HG03135 (cell line): ENCODE results near the gene OR2L13.
"Not testable (repeated sequence)": the region's sequence is repeated elsewhere in the genome, so short reads cannot be mapped to it uniquely, and the experiment has no call there.

ENCODE experiments used
- ATAC-seq: cut with Tn5 transposase; IDR thresholded peaks from one replicate; pipeline ENCODE4 v1.9.1; 2021; ENCODE audit warnings: mild to moderate bottlenecking, moderate library complexity; ENCODE audit not compliant: unreplicated experiment

The OR2L13 gene

GRCh38 chr1:248094884-248095283, at the start of gene OR2L13:
Gene OR2L13 (plus strand): TSS chr1:248095184. CDS start chr1:248099376, 4,192 bp downstream.
- ATAC-seq, result no peak

GRCh38 chr1:248045209-248045608, 49.8 kb upstream of the OR2L13 start:
- ATAC-seq, result no peak

GRCh38 chr1:248046536-248046935, 48.4 kb upstream of the OR2L13 start, which contains the start of gene OR2L3:
Gene OR2L3 (plus strand): TSS chr1:248046836. CDS start chr1:248060682, 13,846 bp downstream.
- ATAC-seq, result no peak

GRCh38 chr1:248047008-248047407, 48.0 kb upstream of the OR2L13 start:
- ATAC-seq, result no peak

GRCh38 chr1:248054671-248055070, 40.3 kb upstream of the OR2L13 start:
- ATAC-seq, result no peak

GRCh38 chr1:248055261-248055660, 39.7 kb upstream of the OR2L13 start:
- ATAC-seq, result no peak

- ATAC-seq, result no peak
These were observed 29.9 kb upstream of the OR2L13 start for GRCh38 chr1:248065071-248065470.

GRCh38 chr1:248065604-248066003, 29.4 kb upstream of the OR2L13 start:
- ATAC-seq, result no peak

GRCh38 chr1:248083864-248084263, 11.1 kb upstream of the OR2L13 start:
- not testable (repeated sequence) for ATAC-seq

- no peak for ATAC-seq
These were observed 3.5 kb downstream of the OR2L13 start for GRCh38 chr1:248098529-248098928.

GRCh38 chr1:248102847-248103246, 7.9 kb downstream of the OR2L13 start:
- ATAC-seq, result no peak

GRCh38 chr1:248111157-248111556, 16.2 kb downstream of the OR2L13 start:
- ATAC-seq, result no peak

GRCh38 chr1:248114890-248115289, 19.9 kb downstream of the OR2L13 start:
- no peak for ATAC-seq

GRCh38 chr1:248127653-248128052, 32.7 kb downstream of the OR2L13 start:
- no peak for ATAC-seq

GRCh38 chr1:248136811-248137210, 41.8 kb downstream of the OR2L13 start:
- no peak for ATAC-seq

GRCh38 chr1:248140846-248141245, 45.9 kb downstream of the OR2L13 start:
- no peak for ATAC-seq

- no peak for ATAC-seq
These were observed 48.3 kb downstream of the OR2L13 start for GRCh38 chr1:248143311-248143710.

GRCh38 chr1:248144513-248145198, 49.7 kb downstream of the OR2L13 start, which contains the start of gene OR2M5:
Gene OR2M5 (plus strand): TSS chr1:248145148. CDS start chr1:248145148, 0 bp downstream.
- no peak for ATAC-seq
